ENCODE data around the gene LAMB2.

Gene LAMB2
- 0 to 3.8 (median 0.31) reads per million in 4 experiments for total RNA-seq

DNA sequence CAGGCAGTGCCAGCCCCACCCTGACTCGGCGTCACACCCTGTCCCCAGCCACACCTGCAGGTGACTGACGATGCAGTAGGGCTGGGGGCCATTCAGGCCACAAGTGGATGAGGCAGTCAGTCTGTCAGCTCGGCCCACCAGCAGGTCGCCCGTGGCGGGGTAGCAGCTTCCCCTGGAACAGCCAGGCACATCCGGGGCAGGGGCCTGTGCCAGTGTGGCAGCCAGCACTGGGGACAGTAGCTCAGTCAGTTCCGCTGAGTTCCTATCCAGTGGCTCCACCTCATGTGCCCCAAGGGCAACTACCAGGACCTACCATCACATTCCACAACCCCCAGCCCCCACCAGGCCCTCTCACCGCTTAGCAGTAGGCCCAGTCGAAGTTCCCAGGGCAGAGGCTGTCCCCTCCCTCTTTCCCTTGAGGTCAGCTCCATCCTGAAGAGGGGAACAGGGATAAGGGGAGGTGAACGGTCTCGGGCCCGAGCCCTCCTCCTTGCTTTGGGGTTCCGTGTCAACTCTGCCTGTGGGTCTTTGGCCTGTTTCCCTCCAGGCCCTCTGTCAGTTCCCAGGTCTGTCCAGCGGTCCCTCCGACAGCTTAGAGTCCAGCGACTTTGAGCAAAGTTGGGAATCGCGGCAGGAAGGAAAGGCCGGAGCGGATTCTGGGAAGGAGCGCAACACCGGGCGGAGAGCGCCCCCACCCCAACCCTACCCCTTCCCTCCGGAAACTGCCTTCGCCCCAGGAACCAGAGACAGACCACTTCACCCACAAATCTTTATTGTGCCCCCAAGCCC lies at the start of gene LAMB2:
Gene LAMB2, minus strand, starts transcription at position 614 of the 789 bp plus-strand sequence. Its CDS starts 183 bp downstream, at position 431.
- no peak for DNase-seq

DNA sequence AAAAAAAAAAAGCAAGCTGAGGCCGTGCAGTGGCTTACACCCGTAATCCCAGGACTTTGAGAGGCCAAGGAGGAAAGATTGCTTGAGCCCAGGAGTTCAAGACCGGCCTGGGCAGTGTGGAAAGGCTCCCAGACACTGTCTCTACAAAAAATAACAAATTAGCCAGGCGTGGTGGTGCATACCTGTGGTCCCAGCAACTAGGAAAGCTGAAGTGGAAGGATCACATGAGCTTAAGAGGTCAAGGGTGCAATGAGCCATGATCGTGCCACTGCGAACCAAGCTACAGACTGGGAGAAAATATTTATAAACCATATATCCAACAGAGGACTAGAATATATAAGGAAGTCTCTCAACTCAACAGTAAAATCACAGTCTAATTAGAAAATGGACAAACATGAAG lies 48.5 kb upstream of the LAMB2 start:
- no peak for DNase-seq

DNA sequence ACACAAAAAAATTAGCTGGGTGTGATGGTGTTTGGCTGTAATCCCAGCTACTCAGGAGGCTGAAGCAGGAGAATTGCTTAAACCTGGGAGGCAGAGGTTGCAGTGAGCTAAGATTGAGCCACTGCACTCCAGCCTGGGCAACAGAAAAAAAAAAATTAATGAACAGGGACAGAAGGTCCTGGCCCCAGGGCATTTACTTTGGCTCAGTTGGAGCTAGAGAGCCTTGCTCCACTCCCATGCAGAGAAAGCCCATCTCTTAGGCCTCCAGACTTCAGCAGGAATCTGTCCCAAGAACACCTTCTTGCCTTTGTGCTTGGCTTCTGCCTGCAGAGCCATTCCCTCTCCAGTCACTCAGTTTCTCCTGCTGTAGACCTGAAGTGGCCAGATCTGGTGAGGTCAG lies 47.3 kb upstream of the LAMB2 start:
- no peak for DNase-seq

- DNase-seq = no peak
Measured at GRCh38 chr3:49177073-49177472, 44.2 kb upstream of the LAMB2 start.

DNA sequence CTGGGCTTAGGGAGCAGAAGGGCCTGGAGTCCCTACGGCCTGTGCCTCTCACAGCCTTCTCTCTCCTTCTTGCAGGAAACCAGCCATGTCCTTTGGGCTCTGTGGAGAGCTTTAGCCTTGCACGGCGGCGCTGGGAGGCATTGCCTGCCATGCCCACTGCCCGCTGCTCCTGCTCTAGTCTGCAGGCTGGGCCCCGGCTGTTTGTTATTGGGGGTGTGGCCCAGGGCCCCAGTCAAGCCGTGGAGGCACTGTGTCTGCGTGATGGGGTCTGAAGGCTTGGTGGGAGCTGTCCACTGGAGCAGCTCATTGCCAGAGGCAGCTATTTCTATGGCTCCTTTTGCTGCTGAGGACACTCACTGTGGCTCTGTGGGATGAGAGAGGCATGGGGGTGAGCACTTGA lies 42.7 kb upstream of the LAMB2 start:
- no peak for DNase-seq

- no peak for DNase-seq
Measured at GRCh38 chr3:49174397-49174985, 41.6 kb upstream of the LAMB2 start.

DNA sequence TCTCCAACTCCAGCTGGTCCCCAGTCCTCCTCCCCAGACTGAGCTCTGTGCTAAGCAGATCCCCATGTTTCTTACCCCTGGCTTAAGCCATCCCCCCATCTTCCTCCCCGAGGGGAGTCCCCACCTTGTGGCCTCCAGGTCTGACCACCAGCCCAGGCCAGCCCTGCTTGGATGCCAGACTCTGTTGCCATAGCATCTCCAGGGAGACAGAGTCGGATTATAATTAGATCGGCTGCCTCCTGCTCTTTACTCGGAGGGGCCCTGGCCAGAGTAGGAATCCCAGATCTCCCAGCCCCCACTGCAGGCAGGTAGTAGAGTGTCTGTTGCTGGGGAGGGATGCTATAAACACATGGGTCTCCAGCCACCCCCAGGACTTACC lies 40.9 kb upstream of the LAMB2 start:
- DNase-seq = no peak

DNA sequence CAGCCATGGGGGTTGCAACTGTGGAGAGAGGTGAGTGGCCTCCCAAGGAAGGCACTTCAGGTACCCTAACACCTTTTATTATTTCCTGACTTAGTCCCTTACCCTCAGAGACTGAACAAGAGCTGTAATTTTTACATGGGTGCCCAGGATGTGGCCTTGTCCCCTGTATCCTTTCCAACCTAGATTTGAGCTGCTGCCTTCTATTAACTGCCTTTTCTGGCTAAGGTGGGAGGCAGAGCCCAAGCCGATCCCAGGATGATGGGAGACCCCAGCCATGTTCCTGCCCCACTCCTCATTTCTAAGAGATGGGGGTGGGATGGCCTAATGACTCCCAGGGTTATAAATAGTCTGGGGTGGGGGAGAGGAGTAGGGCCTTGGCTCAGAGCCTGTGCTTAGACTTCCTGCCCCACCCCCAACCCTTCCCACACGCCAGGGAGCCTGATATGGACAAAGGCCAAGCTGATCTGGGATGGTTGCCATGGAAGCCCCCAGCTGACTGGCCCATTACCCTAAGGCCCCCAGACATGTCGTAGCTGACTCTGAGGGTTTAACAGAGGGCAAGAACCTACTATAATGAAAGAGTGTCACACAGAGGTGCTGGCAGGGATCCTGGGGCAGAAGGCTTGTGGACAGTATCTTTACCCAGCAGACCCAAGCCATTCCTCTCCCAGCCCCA lies 40.4 kb upstream of the LAMB2 start:
- no peak for DNase-seq

- DNase-seq = no peak
Measured at GRCh38 chr3:49172551-49173041, 39.7 kb upstream of the LAMB2 start.

- DNase-seq = no peak
Measured at GRCh38 chr3:49171775-49172500, 39.1 kb upstream of the LAMB2 start.

GRCh38 chr3:49171119-49171774 lies 38.4 kb upstream of the LAMB2 start, which contains the start of gene KLHDC8B:
Gene KLHDC8B (plus strand): TSS chr3:49171598. CDS start chr3:49172770, 1,172 bp downstream.
- peak; percentile 78 for DNase-seq

GRCh38 chr3:49170744-49171118 lies 37.9 kb upstream of the LAMB2 start:
- DNase-seq = no peak

GRCh38 chr3:49166752-49167556 lies 34.1 kb upstream of the LAMB2 start:
- no peak for DNase-seq

DNA sequence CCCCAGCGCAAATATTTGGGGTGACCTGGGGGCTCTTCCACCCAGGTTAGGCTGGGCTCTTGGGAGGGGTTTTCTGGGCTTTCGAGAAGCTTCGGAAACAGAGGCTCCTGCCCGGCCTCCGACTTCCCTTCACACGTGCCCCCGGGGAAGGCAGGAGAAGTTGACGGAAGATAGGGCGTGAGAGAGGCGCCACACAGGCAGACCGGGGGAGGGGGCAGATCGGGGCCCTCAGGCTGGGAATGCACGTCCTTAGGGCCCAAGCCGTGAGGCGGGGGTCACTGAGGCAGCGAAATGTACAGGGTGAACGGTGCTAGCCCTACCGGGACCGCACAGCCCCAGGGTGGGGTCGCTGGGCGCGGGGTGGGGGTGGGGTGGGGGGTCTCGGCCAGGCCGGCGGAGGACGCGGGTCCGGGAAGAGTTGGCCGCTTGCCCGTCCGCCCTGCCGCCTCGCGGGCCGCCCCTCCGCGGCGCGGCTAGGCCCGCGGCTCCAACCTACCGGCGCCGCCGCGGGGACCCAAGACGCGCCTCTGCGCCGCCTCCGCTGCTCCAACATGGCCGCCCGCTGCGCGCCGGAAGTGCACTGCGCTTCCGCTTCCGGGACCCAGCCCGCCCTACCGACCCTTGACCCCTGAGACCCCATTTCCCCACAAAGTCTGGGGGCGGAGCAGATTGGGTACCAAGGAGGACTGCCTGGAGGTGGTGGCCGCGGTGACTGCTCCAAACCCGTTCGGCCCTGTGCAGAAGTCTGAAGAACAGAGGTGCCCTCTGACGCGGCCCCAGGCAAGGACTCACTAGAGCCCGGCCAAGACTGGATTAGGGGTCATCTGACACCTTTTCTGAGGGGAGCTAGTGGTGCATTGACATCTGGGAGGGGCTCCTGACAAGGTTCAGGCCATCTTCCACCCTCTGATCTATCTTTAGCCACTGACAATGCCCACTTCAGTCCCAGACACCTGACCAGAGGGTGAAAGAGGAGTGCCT lies 33.2 kb upstream of the LAMB2 start, which contains the start of gene CCDC71:
Gene CCDC71, minus strand, starts transcription at position 561 of the 981 bp plus-strand sequence. CDS start 2,123 bp downstream, outside the sequence.
- peak; percentile 36 for DNase-seq

GRCh38 chr3:49164983-49165720 lies 32.3 kb upstream of the LAMB2 start:
- DNase-seq = no peak

DNA sequence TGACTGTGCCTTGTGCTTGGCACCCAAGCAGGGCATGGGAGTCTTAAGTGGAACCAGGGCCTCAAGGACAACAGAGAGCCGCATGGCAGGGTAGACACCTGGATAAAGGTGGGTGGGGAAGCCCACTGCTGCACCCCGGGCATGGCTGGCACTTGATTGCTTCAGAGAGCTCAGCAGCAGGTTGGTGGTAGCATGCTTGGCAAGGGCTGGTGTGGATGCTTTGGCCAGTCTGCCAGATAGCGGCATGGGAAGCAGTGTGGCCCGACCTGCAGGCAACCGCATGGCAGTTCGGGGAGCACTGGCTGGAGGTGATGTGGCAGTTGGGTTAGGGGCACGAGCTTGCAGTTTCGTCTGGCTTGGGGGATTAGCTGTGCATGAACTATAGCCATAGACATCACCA lies 30.8 kb upstream of the LAMB2 start:
- no peak for DNase-seq

- DNase-seq = no peak
Measured at GRCh38 chr3:49162751-49163419, 30.0 kb upstream of the LAMB2 start.

DNA sequence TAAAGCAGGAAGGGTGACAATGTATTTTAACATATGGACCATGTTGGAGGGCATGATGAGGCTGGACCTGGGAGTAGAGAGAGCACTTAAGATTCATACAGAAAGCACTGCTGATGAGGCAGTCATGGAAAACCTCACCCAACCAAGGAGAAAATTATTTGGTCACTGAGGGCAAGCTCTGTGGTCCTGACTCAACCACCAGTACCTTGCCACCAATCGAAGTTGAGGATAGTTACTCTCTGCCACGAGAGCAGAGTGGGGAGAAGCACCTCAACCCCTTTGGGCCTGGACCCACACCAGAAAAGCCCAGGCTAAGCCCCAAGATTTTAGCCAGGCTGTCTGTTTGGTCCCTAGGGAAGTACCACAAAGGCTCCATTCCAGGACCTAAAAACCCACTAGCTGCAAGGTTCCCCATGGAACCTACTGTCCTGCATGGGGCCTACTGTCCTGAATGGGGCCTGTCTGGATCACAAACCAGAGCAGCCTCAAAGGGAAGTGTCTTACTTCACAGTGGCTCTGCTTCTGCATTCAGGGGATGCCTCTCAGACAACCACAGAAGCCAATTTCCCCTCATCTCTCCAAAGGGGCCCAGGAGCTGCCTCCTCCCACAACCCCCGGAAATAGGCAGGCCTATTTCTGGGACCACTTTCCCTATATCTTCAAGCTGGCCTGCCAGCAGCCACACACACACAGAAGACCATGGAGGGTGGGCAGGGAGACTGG lies 29.1 kb upstream of the LAMB2 start:
- no peak for DNase-seq

Measured in effector CD8-positive, alpha-beta T cell (primary cell).